Limb (tissue), 2 donors: ENCODE measurements around the gene SKI.

Experiments used
- DNase-seq, 2 donors: peaks; one replicate each; pipeline ENCODE4 v3.0.0-alpha.2; 2016; ENCODE audit errors: extremely low spot score in 2 of 2

SKI gene

GRCh38 chr1:2229911-2230731, 2.0 kb downstream of the SKI start:
- peak in 1 of 2 donors; percentile 62 for DNase-seq

- DNase-seq, result no peak
These were observed 2.8 kb downstream of the SKI start for GRCh38 chr1:2230781-2231531.

- DNase-seq, result peak in 1 of 2 donors; percentile 81
These were observed 3.6 kb downstream of the SKI start for GRCh38 chr1:2231532-2232254.

GRCh38 chr1:2232255-2232915, 4.3 kb downstream of the SKI start:
- no peak for DNase-seq

GRCh38 chr1:2232916-2233438, 4.9 kb downstream of the SKI start:
- DNase-seq, result no peak

- no peak for DNase-seq
These were observed 5.3 kb downstream of the SKI start for GRCh38 chr1:2233468-2233867.

- no peak for DNase-seq
These were observed 6.1 kb downstream of the SKI start for GRCh38 chr1:2233997-2234761.

- DNase-seq, result no peak
These were observed 6.6 kb downstream of the SKI start for GRCh38 chr1:2234762-2235113.

GRCh38 chr1:2235300-2235998, 7.3 kb downstream of the SKI start:
- DNase-seq, result no peak

GRCh38 chr1:2236695-2237677, 8.9 kb downstream of the SKI start:
- DNase-seq, result no peak

GRCh38 chr1:2237773-2238172, 9.7 kb downstream of the SKI start:
- DNase-seq, result no peak

GRCh38 chr1:2238361-2239012, 10.4 kb downstream of the SKI start:
- DNase-seq, result peak in 1 of 2 donors; percentile 26

GRCh38 chr1:2239013-2239370, 10.9 kb downstream of the SKI start:
- DNase-seq, result no peak

GRCh38 chr1:2239384-2239985, 11.4 kb downstream of the SKI start:
- peak in 1 of 2 donors; percentile 26 for DNase-seq

- DNase-seq, result peak in 1 of 2 donors; percentile 59
These were observed 12.4 kb downstream of the SKI start for GRCh38 chr1:2240270-2241156.

- DNase-seq, result peak in 1 of 2 donors; percentile 26
These were observed 13.7 kb downstream of the SKI start for GRCh38 chr1:2241820-2242219.
